Measurements from ENCODE around the gene C12orf56. TPM values are rescaled to one million over a fixed set of nuclear protein-coding genes. Genes with fewer than 3 reads are reported as not detected.

Gene C12orf56
- polyA plus RNA-seq, 1 donor from 2014 or later: not detected

- H3K79me2 ChIP-seq (replicated peaks; ENCODE audit: insufficient read depth, low read length): no peaks in the 10 kb centered on the region
These were observed 158.4 kb downstream of the C12orf56 start for GRCh38 chr12:64232196-64232595.

GRCh38 chr12:64229796-64230195, 160.8 kb downstream of the C12orf56 start:
- Histone ChIP-seq H3K4me3 (ENCODE audit: low read length) (no peak overlapping the region), H3K27ac (ENCODE audit: low read length) (no peak overlapping the region)

More at GRCh38 chr12:64232196-64232595, 158.4 kb downstream of the C12orf56 start:
- Histone ChIP-seq H3K27ac (ENCODE audit: low read length) (no peak overlapping the region), H3K4me2 (ENCODE audit: low read length) (no peak overlapping the region), H4K20me1 (ENCODE audit: insufficient read depth) (no peaks in the 10 kb centered on the region), H3K9me2 (ENCODE audit: insufficient read depth, low read length) (no peaks in the 10 kb centered on the region), H3F3A (ENCODE audit: insufficient read depth, low read length, poor library complexity, severe bottlenecking) (no peaks in the 10 kb centered on the region), H3K9me3 (ENCODE audit: low read length) (no peaks in the 10 kb centered on the region), H3K4me3 (ENCODE audit: low read length) (no peak overlapping the region), H3K36me3 (ENCODE audit: insufficient read depth, low read length) (no peaks in the 10 kb centered on the region), H3K27me3 (ENCODE audit: insufficient read depth, low read depth, low read length) (no peaks in the 10 kb centered on the region), H3K9ac (ENCODE audit: low read length) (no peak overlapping the region), H2AFZ (ENCODE audit: low read depth, low read length) (no peak overlapping the region)
- TF ChIP-seq EP300 (conservative IDR thresholded peaks at IDR 0.05; ENCODE audit: poor library complexity, severe bottlenecking): no peak
- no peak for TF ChIP-seq MXI1 (conservative IDR thresholded peaks at IDR 0.05; ENCODE audit: poor library complexity, severe bottlenecking)
- TF ChIP-seq SMC3 (conservative IDR thresholded peaks at IDR 0.05; ENCODE audit: poor library complexity): no peak
- TF ChIP-seq RAD21 (conservative IDR thresholded peaks at IDR 0.05): no peak
- no peak for TF ChIP-seq REST (IDR thresholded peaks at IDR 0.05; ENCODE audit: borderline replicate concordance)
- no peak for TF ChIP-seq CTCF (IDR thresholded peaks at IDR 0.05; ENCODE audit: poor library complexity, severe bottlenecking)
- TF ChIP-seq TAF1 (IDR thresholded peaks at IDR 0.05; ENCODE audit: low read depth): no peak
- TF ChIP-seq POLR2AphosphoS5 (IDR thresholded peaks at IDR 0.05): no peak
- no peak for TF ChIP-seq EZH2 (IDR thresholded peaks at IDR 0.05; ENCODE audit: borderline replicate concordance, insufficient read depth, low read length, poor library complexity, severe bottlenecking)

GRCh38 chr12:64229240-64229639, 161.3 kb downstream of the C12orf56 start:
- Histone ChIP-seq H2AFZ (ENCODE audit: low read depth, low read length) (no peak overlapping the region), H3F3A (ENCODE audit: insufficient read depth, low read length, poor library complexity, severe bottlenecking) (no peaks in the 10 kb centered on the region), H3K9me3 (ENCODE audit: low read length) (no peaks in the 10 kb centered on the region), H3K4me2 (ENCODE audit: low read length) (no peak overlapping the region), H4K20me1 (ENCODE audit: insufficient read depth) (no peaks in the 10 kb centered on the region), H3K27ac (ENCODE audit: low read length) (no peak overlapping the region), H3K9me2 (ENCODE audit: insufficient read depth, low read length) (no peaks in the 10 kb centered on the region), H3K36me3 (ENCODE audit: insufficient read depth, low read length) (no peaks in the 10 kb centered on the region), H3K27me3 (ENCODE audit: insufficient read depth, low read depth, low read length) (no peaks in the 10 kb centered on the region), H3K79me2 (replicated peaks; ENCODE audit: insufficient read depth, low read length) (no peaks in the 10 kb centered on the region), H3K9ac (ENCODE audit: low read length) (no peak overlapping the region), H3K4me3 (ENCODE audit: low read length) (no peak overlapping the region)
- no peak for TF ChIP-seq RAD21 (conservative IDR thresholded peaks at IDR 0.05)
- no peak for TF ChIP-seq POLR2AphosphoS5 (IDR thresholded peaks at IDR 0.05)

More at GRCh38 chr12:64229796-64230195, 160.8 kb downstream of the C12orf56 start:
- Histone ChIP-seq H4K20me1 (ENCODE audit: insufficient read depth) (no peaks in the 10 kb centered on the region), H3K9ac (ENCODE audit: low read length) (no peak overlapping the region), H3K4me2 (ENCODE audit: low read length) (no peak overlapping the region), H3K9me2 (ENCODE audit: insufficient read depth, low read length) (no peaks in the 10 kb centered on the region), H2AFZ (ENCODE audit: low read depth, low read length) (no peak overlapping the region), H3K27me3 (ENCODE audit: insufficient read depth, low read depth, low read length) (no peaks in the 10 kb centered on the region), H3K9me3 (ENCODE audit: low read length) (no peaks in the 10 kb centered on the region), H3F3A (ENCODE audit: insufficient read depth, low read length, poor library complexity, severe bottlenecking) (no peaks in the 10 kb centered on the region), H3K79me2 (replicated peaks; ENCODE audit: insufficient read depth, low read length) (no peaks in the 10 kb centered on the region), H3K36me3 (ENCODE audit: insufficient read depth, low read length) (no peaks in the 10 kb centered on the region)
- TF ChIP-seq TAF1 (IDR thresholded peaks at IDR 0.05; ENCODE audit: low read depth) (no peak), POLR2AphosphoS5 (IDR thresholded peaks at IDR 0.05) (no peak)

Data from neural cell (in vitro differentiated cells).